Islet of Langerhans (tissue), 1 donor: Measurements from ENCODE around the gene EPHA1.

Experiments used
- FAIRE-seq: peaks from one replicate; lab custom pipeline; 2011; peaks lifted over from hg19 to GRCh38; lab: Jason Lieb, UNC

Gene EPHA1

GRCh38 chr7:143388051-143388450, 20.6 kb downstream of the EPHA1 start:
- no peak for FAIRE-seq

- FAIRE-seq = no peak
Observed at GRCh38 chr7:143387156-143387975, 21.3 kb downstream of the EPHA1 start.

- FAIRE-seq = no peak
Observed at GRCh38 chr7:143385891-143386781, 22.5 kb downstream of the EPHA1 start.

- FAIRE-seq = no peak
Observed at GRCh38 chr7:143384661-143385631, 23.7 kb downstream of the EPHA1 start.

GRCh38 chr7:143384148-143384547, 24.5 kb downstream of the EPHA1 start:
- no peak for FAIRE-seq

- FAIRE-seq = no peak
Observed at GRCh38 chr7:143383642-143383957, 25.1 kb downstream of the EPHA1 start.

GRCh38 chr7:143382791-143383641, 25.6 kb downstream of the EPHA1 start:
- no peak for FAIRE-seq

- no peak for FAIRE-seq
Observed at GRCh38 chr7:143382126-143382790, 26.4 kb downstream of the EPHA1 start.

- no peak for FAIRE-seq
Observed at GRCh38 chr7:143381427-143382125, 27.1 kb downstream of the EPHA1 start.

GRCh38 chr7:143380646-143381426, 27.8 kb downstream of the EPHA1 start, which contains the start of gene ZYX:
Gene ZYX (plus strand): TSS chr7:143381345. CDS start chr7:143381572, 227 bp downstream.
- no peak for FAIRE-seq

GRCh38 chr7:143380260-143380645, 28.4 kb downstream of the EPHA1 start:
- no peak for FAIRE-seq

GRCh38 chr7:143379611-143380259, 28.9 kb downstream of the EPHA1 start:
- no peak for FAIRE-seq

- no peak for FAIRE-seq
Observed at GRCh38 chr7:143376396-143376795, 32.3 kb downstream of the EPHA1 start.

- no peak for FAIRE-seq
Observed at GRCh38 chr7:143375298-143376034, 33.2 kb downstream of the EPHA1 start.

GRCh38 chr7:143374561-143374960, 34.1 kb downstream of the EPHA1 start:
- no peak for FAIRE-seq

GRCh38 chr7:143373255-143373794, 35.3 kb downstream of the EPHA1 start:
- no peak for FAIRE-seq

- FAIRE-seq = no peak
Observed at GRCh38 chr7:143372070-143372469, 36.6 kb downstream of the EPHA1 start.
